Measurements from ENCODE around the gene STC2.
"Not testable (repeated sequence)": the region's sequence is repeated elsewhere in the genome, so short reads cannot be mapped to it uniquely, and the experiment has no call there.

The STC2 gene

GRCh38 chr5:173296737-173297676 is 31.2 kb downstream of the STC2 start:
- no peak for DNase-seq (ENCODE audit: low read depth)

- no peak for DNase-seq (ENCODE audit: low read depth)
Measured at GRCh38 chr5:173295796-173296195, 32.4 kb downstream of the STC2 start.

- no peak for DNase-seq (ENCODE audit: low read depth)
Measured at GRCh38 chr5:173294673-173295320, 33.4 kb downstream of the STC2 start.

- DNase-seq (ENCODE audit: low read depth) = peak; percentile 84
Measured at GRCh38 chr5:173293817-173294672, 34.2 kb downstream of the STC2 start.

GRCh38 chr5:173291722-173292658 is 36.2 kb downstream of the STC2 start:
- no peak for DNase-seq (ENCODE audit: low read depth)

- DNase-seq (ENCODE audit: low read depth) = no peak
Measured at GRCh38 chr5:173290477-173291131, 37.6 kb downstream of the STC2 start.

GRCh38 chr5:173289372-173289771 is 38.8 kb downstream of the STC2 start:
- DNase-seq (ENCODE audit: low read depth) = no peak

- no peak for DNase-seq (ENCODE audit: low read depth)
Measured at GRCh38 chr5:173288632-173289031, 39.6 kb downstream of the STC2 start.

- no peak for DNase-seq (ENCODE audit: low read depth)
Measured at GRCh38 chr5:173287086-173287485, 41.1 kb downstream of the STC2 start.

GRCh38 chr5:173284343-173284958 is 43.8 kb downstream of the STC2 start:
- not testable (repeated sequence) for DNase-seq (ENCODE audit: low read depth)

- DNase-seq (ENCODE audit: low read depth) = peak; percentile 67
Measured at GRCh38 chr5:173283318-173284288, 44.6 kb downstream of the STC2 start.

GRCh38 chr5:173282916-173283315 is 45.3 kb downstream of the STC2 start:
- no peak for DNase-seq (ENCODE audit: low read depth)

- DNase-seq (ENCODE audit: low read depth) = peak; percentile 48
Measured at GRCh38 chr5:173281910-173282309, 46.3 kb downstream of the STC2 start.

GRCh38 chr5:173279166-173279565 is 49.0 kb downstream of the STC2 start:
- no peak for DNase-seq (ENCODE audit: low read depth)

- DNase-seq (ENCODE audit: low read depth) = no peak
Measured at GRCh38 chr5:173278641-173279040, 49.6 kb downstream of the STC2 start.

GRCh38 chr5:173278172-173278571 is 50.0 kb downstream of the STC2 start:
- DNase-seq (ENCODE audit: low read depth) = no peak

- DNase-seq (ENCODE audit: low read depth) = no peak
Measured at GRCh38 chr5:173274771-173275170, 53.4 kb downstream of the STC2 start.

- no peak for DNase-seq (ENCODE audit: low read depth)
Measured at GRCh38 chr5:173271419-173271818, 56.8 kb downstream of the STC2 start.

Data from ELR (cell line).